SK-N-MC (cell line): ENCODE measurements around the gene CHN2.

ENCODE experiments used
- DNase-seq: peaks from one replicate; pipeline ENCODE4 v3.0.0-alpha.2; 2011; ENCODE audit warnings: low read depth, low spot score
- H3K27ac ChIP-seq: fragments of 200-600 bp; sonication (generic); 2 replicates; pipeline ENCODE4 v1.5.1; 2016; ENCODE audit warnings: mixed run types
- H3K36me3 ChIP-seq: fragments of 200-600 bp; sonication (generic); 2 replicates; pipeline ENCODE4 v1.6.1; 2017; ENCODE audit warnings: antibody characterized with exemption, low read length, mixed read lengths; ENCODE audit not compliant: insufficient read depth
- H3K4me3 ChIP-seq: fragments of 200-600 bp; sonication (generic); 2 replicates; pipeline ENCODE4 v1.5.1; 2016
- H3K9ac ChIP-seq: fragments of 200-600 bp; sonication (generic); 2 replicates; pipeline ENCODE4 v1.8.0; 2017; ENCODE audit warnings: mixed run types, mixed read lengths; ENCODE audit not compliant: insufficient read length
- H3K9me3 ChIP-seq: fragments of 200-600 bp; sonication (generic); 2 replicates; pipeline ENCODE4 v1.6.1; 2017; ENCODE audit warnings: low read depth, mild to moderate bottlenecking, antibody characterized with exemption, low read length, moderate library complexity, mixed read lengths
- EZH2 ChIP-seq: fragments of 200-600 bp; sonication (generic); IDR thresholded peaks from one replicate; pipeline ENCODE4 v1.6.1; 2017; ENCODE audit warnings: antibody characterized with exemption
- FOXP2 ChIP-seq: optimal IDR thresholded peaks from 2 replicates; pipeline ENCODE3; 2011; ENCODE audit warnings: mild to moderate bottlenecking, moderate library complexity; ENCODE audit not compliant: insufficient read depth; ENCODE audit errors: extremely low read length, control extremely low read depth
- POLR2AphosphoS5 ChIP-seq: IDR thresholded peaks from 2 replicates; pipeline ENCODE4 v1.6.1; 2012; ENCODE audit warnings: mild to moderate bottlenecking, low read depth, low read length, borderline replicate concordance

Gene CHN2

DNA sequence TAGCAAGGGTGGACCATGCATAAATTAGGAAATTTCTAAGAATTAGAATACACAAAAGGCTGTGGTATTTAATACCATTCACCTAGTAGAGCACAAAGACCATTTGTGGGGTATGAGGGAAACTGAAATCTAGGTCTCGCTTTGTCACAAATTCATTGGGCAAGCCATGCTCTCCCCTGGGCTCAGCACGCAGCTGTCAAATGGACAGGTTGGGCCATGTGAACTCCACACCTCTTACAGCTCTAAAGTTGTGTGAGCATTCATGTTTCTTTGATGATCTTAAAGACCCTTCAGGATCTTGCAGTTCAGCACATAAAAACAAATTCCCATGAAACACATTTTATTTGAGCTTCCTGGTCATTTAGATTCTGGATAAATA, 121.3 kb downstream of the CHN2 start:
- H3K9ac ChIP-seq: no peak overlapping the region
- no peaks in the 10 kb centered on the region for H3K36me3 ChIP-seq
- TF ChIP-seq FOXP2 (no peak), EZH2 (no peak), POLR2AphosphoS5 (no peak)
- no peak for DNase-seq
- H3K9me3 ChIP-seq: no peaks in the 10 kb centered on the region
- no peak overlapping the region for H3K27ac ChIP-seq
- no peak overlapping the region for H3K4me3 ChIP-seq

DNA sequence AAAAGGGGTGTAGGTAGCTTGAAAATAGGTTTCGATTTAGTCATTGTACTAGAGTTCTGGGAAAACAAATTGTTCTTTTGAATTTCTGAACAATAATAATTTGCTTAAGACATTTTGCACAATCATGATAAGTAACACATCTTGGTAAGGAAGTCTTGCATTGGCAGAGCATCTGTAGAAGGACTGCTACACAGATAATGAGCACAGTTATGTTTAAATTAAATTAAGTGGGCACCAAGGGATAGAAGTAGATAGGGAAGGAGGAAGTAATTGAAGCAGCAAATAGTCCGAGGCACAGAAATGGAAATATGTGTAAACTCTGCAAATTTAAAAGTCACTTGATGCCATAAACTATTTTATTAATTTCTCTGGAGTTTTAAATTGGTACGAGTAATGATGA, 122.4 kb downstream of the CHN2 start:
- no peak overlapping the region for H3K9ac ChIP-seq
- H3K4me3 ChIP-seq: no peak overlapping the region
- no peak overlapping the region for H3K27ac ChIP-seq
- H3K36me3 ChIP-seq: no peaks in the 10 kb centered on the region
- TF ChIP-seq FOXP2: no peak
- TF ChIP-seq POLR2AphosphoS5: no peak
- no peak for TF ChIP-seq EZH2
- no peak for DNase-seq
- no peaks in the 10 kb centered on the region for H3K9me3 ChIP-seq

DNA sequence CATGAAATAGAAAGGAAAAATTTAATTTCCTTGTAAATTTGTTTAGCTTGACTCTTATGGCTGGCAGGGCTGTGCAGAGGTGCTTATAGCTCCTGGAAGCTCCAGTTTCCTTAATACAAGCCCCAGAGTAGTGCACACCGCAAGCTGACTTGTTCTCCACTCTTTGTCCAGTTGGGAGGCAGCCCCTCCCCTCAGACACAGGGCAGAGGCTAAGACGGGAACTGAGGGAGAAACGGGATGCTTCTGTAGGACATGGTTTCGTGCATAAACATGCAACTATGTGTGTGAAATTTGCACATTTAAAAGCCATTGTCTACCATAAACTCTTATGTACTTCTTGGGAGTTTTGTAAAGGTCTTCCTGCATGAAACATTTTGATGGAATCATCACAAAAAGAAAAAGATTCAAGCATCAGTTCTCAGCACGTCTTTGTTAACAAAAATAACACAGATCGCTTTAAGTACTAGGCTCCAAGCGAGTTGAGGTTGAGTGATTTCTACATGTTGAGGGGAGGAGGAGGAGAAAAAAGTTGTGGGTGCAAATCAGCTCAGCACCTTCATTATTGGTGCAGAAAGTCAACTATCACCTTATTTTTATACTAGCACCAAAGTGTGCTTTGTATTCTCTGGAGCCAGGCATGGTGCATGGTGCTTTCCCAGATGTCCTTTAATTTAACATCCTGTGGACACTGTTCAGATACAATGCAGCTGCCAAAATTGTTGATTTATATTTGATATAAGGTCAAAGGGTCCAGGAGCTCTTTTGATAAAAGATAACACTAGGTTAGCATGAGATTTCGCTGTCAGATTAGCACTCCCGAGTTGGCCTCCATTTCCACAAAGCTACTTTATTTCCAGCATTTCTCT, 124.5 kb downstream of the CHN2 start:
- no peak for DNase-seq
- no peak overlapping the region for H3K9ac ChIP-seq
- H3K36me3 ChIP-seq: no peaks in the 10 kb centered on the region
- H3K4me3 ChIP-seq: peak overlapping the region; percentile 45; the same call in 1 of the 2 replicates
- TF ChIP-seq POLR2AphosphoS5 (no peak), FOXP2 (no peak), EZH2 (no peak)
- H3K9me3 ChIP-seq: no peaks in the 10 kb centered on the region
- no peak overlapping the region; the same call in 1 of the 2 replicates for H3K27ac ChIP-seq

DNA sequence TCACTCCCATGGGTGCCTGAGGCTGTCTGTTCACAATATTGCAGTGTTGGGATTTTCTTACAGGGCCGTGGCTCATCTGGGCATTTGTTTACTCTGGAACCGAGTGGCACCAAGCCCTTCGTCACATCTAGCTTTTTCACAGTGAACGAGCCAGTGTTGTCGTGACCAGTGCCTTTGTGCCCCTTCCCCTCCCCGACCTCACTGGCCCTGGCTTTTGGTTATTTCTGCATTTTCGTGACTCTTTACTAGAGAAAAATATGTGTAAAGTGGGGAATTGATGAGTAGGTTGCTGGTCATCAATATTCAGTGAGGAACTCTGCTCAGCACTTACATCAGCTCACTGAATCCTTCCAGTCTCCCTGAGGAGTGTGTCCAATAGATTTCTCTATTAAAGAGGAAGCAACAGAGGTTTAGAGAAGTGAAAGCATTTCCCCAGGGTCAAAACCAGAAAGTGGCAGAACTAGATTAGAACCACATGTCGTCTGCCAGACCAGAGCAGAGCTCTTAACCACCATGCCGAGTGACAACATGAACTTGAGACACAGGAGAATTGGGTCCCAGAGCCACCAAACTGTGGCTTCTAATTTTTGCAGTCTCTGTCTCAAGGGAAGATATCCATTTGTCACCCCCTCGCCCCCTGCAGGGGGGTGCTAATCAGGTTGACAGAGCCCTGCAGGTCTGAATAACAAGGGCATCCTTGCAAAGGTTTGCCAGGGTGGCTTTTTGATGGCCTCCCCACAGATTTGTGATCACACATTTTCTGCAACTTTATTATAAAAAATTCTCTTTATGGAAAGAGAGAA, 125.3 kb downstream of the CHN2 start:
- no peaks in the 10 kb centered on the region for H3K36me3 ChIP-seq
- TF ChIP-seq POLR2AphosphoS5: no peak; the same call in 1 of the 2 replicates
- TF ChIP-seq EZH2: no peak
- TF ChIP-seq FOXP2: no peak
- peak overlapping the region; percentile 17; the same call in 1 of the 2 replicates for H3K27ac ChIP-seq
- peak overlapping the region; percentile 45 for H3K4me3 ChIP-seq
- no peak overlapping the region for H3K9ac ChIP-seq
- H3K9me3 ChIP-seq: no peaks in the 10 kb centered on the region
- DNase-seq: no peak

DNA sequence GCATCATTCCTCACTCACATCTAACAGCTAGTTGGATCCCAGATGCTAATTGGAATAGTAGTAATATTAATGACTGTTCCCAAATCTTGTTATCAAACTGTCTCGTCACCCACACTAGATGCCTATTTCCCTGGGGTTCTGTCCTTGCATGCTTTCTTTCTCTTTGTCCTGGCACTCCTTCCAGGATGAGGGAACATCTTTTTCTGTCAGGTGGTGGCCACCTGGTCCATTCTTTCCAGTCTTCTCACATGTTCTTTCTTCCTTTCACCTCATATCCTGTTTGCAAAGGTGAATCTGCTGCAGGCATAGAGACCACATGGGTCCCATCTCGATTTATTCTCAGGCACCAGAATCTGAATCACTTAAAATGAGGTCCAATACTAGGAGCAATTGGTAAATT, 126.0 kb downstream of the CHN2 start:
- DNase-seq: no peak
- H3K9ac ChIP-seq: no peak overlapping the region
- no peaks in the 10 kb centered on the region for H3K9me3 ChIP-seq
- TF ChIP-seq FOXP2 (no peak), EZH2 (no peak), POLR2AphosphoS5 (no peak)
- no peak overlapping the region for H3K4me3 ChIP-seq
- H3K27ac ChIP-seq: no peak overlapping the region
- no peaks in the 10 kb centered on the region for H3K36me3 ChIP-seq

DNA sequence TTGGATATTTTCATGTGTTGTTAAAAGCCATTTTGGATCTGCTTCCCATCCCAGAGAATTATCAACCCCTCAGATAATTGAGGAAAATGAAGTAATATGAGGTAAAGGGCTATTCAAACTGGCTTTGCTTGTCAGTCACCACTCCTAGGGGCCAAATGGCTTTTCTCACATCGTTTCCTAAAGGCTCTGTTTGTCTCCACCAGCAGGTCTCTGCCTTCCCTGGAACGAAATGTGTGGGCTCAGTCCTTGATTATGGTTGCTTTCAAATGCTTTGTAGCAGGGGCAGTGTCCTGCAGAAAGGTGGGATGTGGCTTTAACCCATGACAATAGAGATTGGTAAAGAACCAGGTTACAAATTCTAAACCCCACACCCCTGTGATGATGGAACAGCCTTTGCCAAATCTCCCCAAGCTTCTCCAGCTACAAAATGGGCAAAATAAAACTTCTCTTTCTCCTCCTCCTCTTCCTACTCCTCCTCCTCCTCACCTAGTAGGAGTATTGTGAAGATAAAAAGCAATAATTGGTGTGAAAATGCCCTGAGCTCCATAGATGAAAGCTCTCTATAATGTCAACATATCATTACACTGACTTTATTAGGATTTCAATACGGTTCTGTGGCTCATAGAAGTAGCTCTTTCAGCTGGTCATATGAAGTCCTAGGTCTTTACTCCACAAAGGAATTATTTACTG, 127.6 kb downstream of the CHN2 start:
- TF ChIP-seq EZH2 (no peak), POLR2AphosphoS5 (no peak), FOXP2 (no peak)
- no peaks in the 10 kb centered on the region for H3K36me3 ChIP-seq
- no peaks in the 10 kb centered on the region for H3K9me3 ChIP-seq
- no peak overlapping the region for H3K9ac ChIP-seq
- no peak for DNase-seq
- H3K4me3 ChIP-seq: no peak overlapping the region
- H3K27ac ChIP-seq: no peak overlapping the region

DNA sequence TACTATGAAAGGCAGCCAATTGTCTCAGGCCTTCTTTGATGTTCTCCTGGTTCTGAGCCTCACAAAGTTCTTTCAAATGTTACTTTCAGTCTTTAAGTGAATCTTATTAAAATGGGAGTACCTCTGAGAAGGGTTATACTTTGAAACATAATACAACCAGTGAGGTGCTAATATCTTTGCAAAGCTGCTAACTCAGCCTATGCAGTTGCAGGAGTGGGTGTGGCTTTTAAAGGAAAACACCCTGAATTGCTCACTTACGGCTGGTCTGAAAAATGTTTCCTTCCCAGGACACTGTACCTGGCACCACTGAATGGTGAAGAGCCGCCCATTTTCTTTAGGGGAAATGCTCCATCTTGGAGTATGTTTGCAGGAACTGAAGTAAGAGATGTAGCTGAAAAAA, 130.9 kb downstream of the CHN2 start:
- Histone ChIP-seq H3K36me3 (no peaks in the 10 kb centered on the region), H3K27ac (no peak overlapping the region), H3K9me3 (no peaks in the 10 kb centered on the region), H3K9ac (no peak overlapping the region), H3K4me3 (no peak overlapping the region)
- TF ChIP-seq EZH2 (no peak), POLR2AphosphoS5 (no peak), FOXP2 (no peak)
- DNase-seq: no peak

DNA sequence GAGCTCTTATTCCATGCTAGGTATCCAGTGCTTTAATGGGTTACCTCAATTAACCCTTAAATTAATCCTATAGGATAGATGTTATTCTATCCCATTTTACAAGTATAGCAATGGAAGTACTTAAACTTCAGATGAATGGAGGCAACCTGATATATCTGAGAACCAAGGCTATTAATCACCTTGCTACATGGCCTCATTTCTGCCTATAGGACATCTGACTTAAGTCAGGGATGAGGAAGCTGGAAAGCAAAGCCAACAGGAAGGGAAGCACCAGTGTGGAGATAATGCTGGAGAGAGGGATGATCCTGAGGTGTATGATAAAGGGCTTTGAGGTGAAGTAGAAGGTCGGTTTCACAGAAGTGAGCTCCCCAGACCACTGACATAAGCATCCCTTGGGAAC, 132.3 kb downstream of the CHN2 start:
- no peak for DNase-seq
- H3K27ac ChIP-seq: no peak overlapping the region
- H3K36me3 ChIP-seq: no peaks in the 10 kb centered on the region
- no peaks in the 10 kb centered on the region for H3K9me3 ChIP-seq
- H3K4me3 ChIP-seq: no peak overlapping the region
- no peak overlapping the region for H3K9ac ChIP-seq
- no peak for TF ChIP-seq EZH2
- TF ChIP-seq FOXP2: no peak
- no peak for TF ChIP-seq POLR2AphosphoS5
